ENCODE data around the gene RTP4. TPM values are rescaled to one million over a fixed set of nuclear protein-coding genes. Genes with fewer than 3 reads are reported as not detected.

RTP4 gene
- total and polyA plus RNA-seq, 4 donors: 2.4 to 6.4 (median 4.4) TPM

DNA sequence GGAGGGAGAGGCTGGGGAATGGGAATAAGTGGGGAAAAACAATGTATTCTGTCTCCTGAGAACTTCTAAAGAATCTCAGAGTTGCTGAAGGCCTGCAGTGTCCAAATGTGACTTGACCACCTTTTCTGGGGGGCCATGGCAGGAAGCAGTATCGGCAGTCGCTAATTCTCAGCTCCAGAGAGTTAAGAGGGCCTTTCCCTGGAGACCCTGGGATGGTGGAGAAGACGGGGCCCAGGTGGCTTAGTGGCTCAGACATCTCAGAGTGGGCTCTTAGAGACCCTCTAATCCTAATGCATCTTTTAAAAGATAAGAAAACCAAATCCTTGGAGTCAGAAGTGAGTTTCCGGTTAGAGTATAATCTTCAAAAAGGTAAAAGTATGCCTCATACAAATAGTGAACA is 15.1 kb downstream of the RTP4 start:
- WGBS, 2 donors: 92 to 95% methylated on average over 4 of the region's 4 CpGs

DNA sequence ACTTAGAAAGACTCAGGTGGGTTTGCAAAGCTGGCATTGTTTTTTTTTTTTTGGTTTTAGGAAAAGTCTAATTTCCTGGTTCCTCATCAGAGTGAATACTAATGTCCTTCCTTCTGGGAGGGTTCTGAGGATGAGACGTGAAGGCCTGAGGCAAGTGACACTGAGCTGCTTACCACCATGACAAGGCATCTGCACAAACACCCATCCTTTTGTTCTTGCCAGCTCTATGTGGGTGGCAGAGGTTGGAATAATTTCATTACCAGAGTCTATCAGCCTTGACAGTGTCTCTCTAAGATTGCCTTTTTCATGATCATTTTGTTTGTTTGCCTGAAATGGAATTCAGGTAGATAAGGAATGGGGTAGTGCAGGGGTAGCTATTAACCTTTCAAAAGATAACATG is 17.1 kb downstream of the RTP4 start:
- no peak for DNase-seq
- 61 to 66% methylated on average over 1 of the region's 1 CpG for WGBS, 2 donors

More for the DNA sequence above, 15.1 kb downstream of the RTP4 start:
- H3K4me3 ChIP-seq: no peak overlapping the region
- ATAC-seq (ENCODE audit: insufficient read depth, low FRiP score) (no peak), DNase-seq (no peak)
- H3K4me1 ChIP-seq (ENCODE audit: control insufficient read depth in 5 of 5, insufficient read depth in 5 of 5, low read length in 5 of 5): no peaks in the 10 kb centered on the region
- no peak overlapping the region for H3K27ac ChIP-seq (ENCODE audit: low read depth in 1 of 2, low read length in 1 of 2)
- TF ChIP-seq, protein P1, sequence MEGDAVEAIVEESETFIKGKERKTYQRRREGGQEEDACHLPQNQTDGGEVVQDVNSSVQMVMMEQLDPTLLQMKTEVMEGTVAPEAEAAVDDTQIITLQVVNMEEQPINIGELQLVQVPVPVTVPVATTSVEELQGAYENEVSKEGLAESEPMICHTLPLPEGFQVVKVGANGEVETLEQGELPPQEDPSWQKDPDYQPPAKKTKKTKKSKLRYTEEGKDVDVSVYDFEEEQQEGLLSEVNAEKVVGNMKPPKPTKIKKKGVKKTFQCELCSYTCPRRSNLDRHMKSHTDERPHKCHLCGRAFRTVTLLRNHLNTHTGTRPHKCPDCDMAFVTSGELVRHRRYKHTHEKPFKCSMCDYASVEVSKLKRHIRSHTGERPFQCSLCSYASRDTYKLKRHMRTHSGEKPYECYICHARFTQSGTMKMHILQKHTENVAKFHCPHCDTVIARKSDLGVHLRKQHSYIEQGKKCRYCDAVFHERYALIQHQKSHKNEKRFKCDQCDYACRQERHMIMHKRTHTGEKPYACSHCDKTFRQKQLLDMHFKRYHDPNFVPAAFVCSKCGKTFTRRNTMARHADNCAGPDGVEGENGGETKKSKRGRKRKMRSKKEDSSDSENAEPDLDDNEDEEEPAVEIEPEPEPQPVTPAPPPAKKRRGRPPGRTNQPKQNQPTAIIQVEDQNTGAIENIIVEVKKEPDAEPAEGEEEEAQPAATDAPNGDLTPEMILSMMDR (IDR thresholded peaks at IDR 0.05; ENCODE audit: control extremely low read depth, extremely low read depth): no peak
- H3K9me3 ChIP-seq (ENCODE audit: control insufficient read depth in 4 of 4, insufficient read depth in 3 of 4, low read length in 3 of 4): no peaks in the 10 kb centered on the region
- H3K9ac ChIP-seq (ENCODE audit: insufficient read depth in 1 of 2, low read length in 2 of 2): no peak overlapping the region
- H3K36me3 ChIP-seq (ENCODE audit: control insufficient read depth in 4 of 4, insufficient read depth in 4 of 4, low read length in 4 of 4): no peaks in the 10 kb centered on the region
- H3K27me3 ChIP-seq (ENCODE audit: control insufficient read depth in 3 of 3, insufficient read depth in 3 of 3, low read length in 2 of 3): no peaks in the 10 kb centered on the region

DNA sequence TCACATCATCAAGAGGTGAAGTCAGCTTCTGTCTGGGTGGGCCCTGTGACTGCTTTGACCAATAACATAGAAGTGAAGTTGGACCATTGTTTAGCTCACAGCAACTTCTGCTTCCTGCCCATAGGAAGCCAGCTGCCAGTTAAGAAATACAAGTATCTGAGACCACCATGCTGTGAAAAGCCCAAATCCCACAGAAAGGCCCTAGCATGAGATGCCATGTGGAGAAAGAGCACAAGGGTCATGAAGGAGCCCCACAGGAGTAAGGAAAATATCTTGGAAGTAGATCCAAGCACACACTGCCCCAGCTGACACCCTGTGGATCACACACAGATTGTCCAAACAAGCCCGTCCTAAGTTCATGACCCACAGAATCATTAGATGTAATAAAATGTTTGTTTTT is 28.5 kb downstream of the RTP4 start:
- WGBS, 2 donors: 58 to 67% methylated on average over 1 of the region's 1 CpG
- no peak for ATAC-seq (ENCODE audit: insufficient read depth, low FRiP score)
- TF ChIP-seq, protein P1 (IDR thresholded peaks at IDR 0.05; ENCODE audit: control extremely low read depth, extremely low read depth): no peak
- DNase-seq: no peak
- no peak overlapping the region for H3K4me3 ChIP-seq
- H3K36me3 ChIP-seq (ENCODE audit: control insufficient read depth in 4 of 4, insufficient read depth in 4 of 4, low read length in 4 of 4): no peaks in the 10 kb centered on the region
- H3K27me3 ChIP-seq (ENCODE audit: control insufficient read depth in 3 of 3, insufficient read depth in 3 of 3, low read length in 2 of 3): no peaks in the 10 kb centered on the region
- H3K27ac ChIP-seq (ENCODE audit: low read depth in 1 of 2, low read length in 1 of 2): no peak overlapping the region
- no peak overlapping the region for H3K9ac ChIP-seq (ENCODE audit: insufficient read depth in 1 of 2, low read length in 2 of 2)
- H3K4me1 ChIP-seq (ENCODE audit: control insufficient read depth in 5 of 5, insufficient read depth in 5 of 5, low read length in 5 of 5): no peaks in the 10 kb centered on the region
- no peaks in the 10 kb centered on the region for H3K9me3 ChIP-seq (ENCODE audit: control insufficient read depth in 4 of 4, insufficient read depth in 3 of 4, low read length in 3 of 4)

More for the DNA sequence above, 17.1 kb downstream of the RTP4 start:
- Histone ChIP-seq H3K27ac (ENCODE audit: low read depth in 1 of 2, low read length in 1 of 2) (no peak overlapping the region), H3K36me3 (ENCODE audit: control insufficient read depth in 4 of 4, insufficient read depth in 4 of 4, low read length in 4 of 4) (no peaks in the 10 kb centered on the region), H3K9ac (ENCODE audit: insufficient read depth in 1 of 2, low read length in 2 of 2) (no peak overlapping the region), H3K27me3 (ENCODE audit: control insufficient read depth in 3 of 3, insufficient read depth in 3 of 3, low read length in 2 of 3) (no peaks in the 10 kb centered on the region), H3K4me1 (ENCODE audit: control insufficient read depth in 5 of 5, insufficient read depth in 5 of 5, low read length in 5 of 5) (no peaks in the 10 kb centered on the region), H3K4me3 (no peak overlapping the region), H3K9me3 (ENCODE audit: control insufficient read depth in 4 of 4, insufficient read depth in 3 of 4, low read length in 3 of 4) (no peaks in the 10 kb centered on the region)
- ATAC-seq (ENCODE audit: insufficient read depth, low FRiP score): peak; percentile 11
- TF ChIP-seq, protein P1 (IDR thresholded peaks at IDR 0.05; ENCODE audit: control extremely low read depth, extremely low read depth): no peak

DNA sequence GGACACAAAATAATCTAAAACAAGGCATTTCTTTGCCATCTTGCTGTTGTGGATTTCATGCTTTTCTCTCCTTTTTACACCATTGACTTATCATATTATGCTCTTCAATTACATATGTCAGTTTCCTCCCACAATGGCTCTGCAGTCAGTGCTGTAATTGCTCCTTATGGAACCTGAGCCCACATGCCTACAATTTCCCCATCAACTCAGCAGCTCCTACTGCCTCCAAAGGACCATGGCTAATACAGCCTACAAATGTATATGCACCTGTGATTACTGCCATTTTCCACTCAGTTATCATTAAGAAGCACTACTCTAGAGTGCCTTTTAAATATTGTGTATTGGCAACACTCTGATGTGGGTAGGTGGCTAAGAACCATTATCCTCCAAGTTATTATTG is 30.8 kb downstream of the RTP4 start:
- no peaks in the 10 kb centered on the region for H3K4me1 ChIP-seq (ENCODE audit: control insufficient read depth in 5 of 5, insufficient read depth in 5 of 5, low read length in 5 of 5)

More for the DNA sequence above, 30.8 kb downstream of the RTP4 start:
- Histone ChIP-seq H3K4me3 (no peak overlapping the region), H3K36me3 (ENCODE audit: control insufficient read depth in 4 of 4, insufficient read depth in 4 of 4, low read length in 4 of 4) (no peaks in the 10 kb centered on the region), H3K9me3 (ENCODE audit: control insufficient read depth in 4 of 4, insufficient read depth in 3 of 4, low read length in 3 of 4) (no peaks in the 10 kb centered on the region), H3K9ac (ENCODE audit: insufficient read depth in 1 of 2, low read length in 2 of 2) (no peak overlapping the region), H3K27me3 (ENCODE audit: control insufficient read depth in 3 of 3, insufficient read depth in 3 of 3, low read length in 2 of 3) (no peaks in the 10 kb centered on the region), H3K27ac (ENCODE audit: low read depth in 1 of 2, low read length in 1 of 2) (no peak overlapping the region)
- DNase-seq (no peak), ATAC-seq (ENCODE audit: insufficient read depth, low FRiP score) (no peak)
- TF ChIP-seq, protein P1 (IDR thresholded peaks at IDR 0.05; ENCODE audit: control extremely low read depth, extremely low read depth): no peak
